Placental pericyte (primary cell): Measurements from ENCODE around the gene CEP162. TPM values are rescaled to one million over a fixed set of nuclear protein-coding genes. Genes with fewer than 3 reads are reported as not detected.

Experiments
- total RNA-seq: library from RNA; depleted of rRNA; stranded (reverse); fragments of >200 nt; gene quantifications from 2 replicates; pipeline ENCODE4 v1.2.3, GENCODE V29; 2012

The CEP162 gene
- 4.7 and 5.5 TPM in 2 replicates for total RNA-seq

DNA sequence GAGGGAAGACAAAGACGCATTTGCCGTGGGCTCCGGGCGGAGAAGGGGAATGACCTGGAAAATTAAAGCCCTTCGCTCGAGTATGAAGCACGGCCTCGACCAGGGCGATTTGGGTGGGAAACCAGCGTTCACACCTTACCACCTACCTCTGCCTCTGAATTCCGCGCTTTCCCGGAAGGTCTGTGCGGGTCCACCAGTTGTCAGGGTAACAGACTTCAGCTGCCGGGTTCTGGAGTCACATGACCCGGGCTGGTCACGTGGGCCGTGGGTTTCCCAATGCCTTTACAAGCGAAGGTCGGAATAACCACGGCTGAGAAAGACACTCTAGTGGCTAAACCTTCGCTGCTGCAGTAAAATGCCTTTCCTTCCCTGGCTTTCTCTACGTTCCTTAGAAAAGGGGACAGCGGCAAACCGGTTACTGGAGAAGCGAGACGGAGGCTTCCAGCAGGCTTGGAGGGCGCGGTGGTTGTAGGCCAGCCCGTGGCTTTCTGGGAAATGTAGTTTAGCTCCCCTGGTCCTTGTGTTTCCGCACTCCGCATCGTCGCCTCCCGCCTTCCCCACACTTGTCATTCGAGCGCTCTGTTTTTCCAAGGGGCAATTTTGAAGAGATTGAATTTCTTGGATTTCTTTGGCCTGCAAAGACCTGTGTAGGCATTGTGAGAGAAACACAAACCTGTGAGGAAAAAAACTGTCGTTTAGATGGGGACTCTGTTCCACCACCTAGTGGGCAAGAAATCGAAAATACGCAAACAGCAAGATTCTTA, at the start of gene CEP162:
Gene CEP162 (minus strand): TSS at position 210 of the 764 bp plus-strand sequence. CDS start 1,250 bp downstream, outside the sequence.

Other genes starting within 250 kb of the CEP162 start
- not detected in 2 replicates for gene MRAP2, start 193.9 kb downstream of the CEP162 start, total RNA-seq